Astrocyte (in vitro differentiated cells and primary cell): ENCODE measurements around the gene EPB41L4B.

Experiments
- EZH2 ChIP-seq: IDR thresholded peaks from 2 replicates; pipeline ENCODE4 v1.6.1; 2012; ENCODE audit warnings: mild to moderate bottlenecking, low read length, inconsistent platforms; ENCODE audit not compliant: insufficient read depth
- TF ChIP-seq, protein P1 (sequence below): IDR thresholded peaks from 2 replicates; pipeline ENCODE4 v1.5.1; 2011; ENCODE audit warnings: low read depth, mild to moderate bottlenecking, inconsistent platforms, low read length, moderate library complexity; ENCODE audit not compliant: insufficient read depth

DNA sequence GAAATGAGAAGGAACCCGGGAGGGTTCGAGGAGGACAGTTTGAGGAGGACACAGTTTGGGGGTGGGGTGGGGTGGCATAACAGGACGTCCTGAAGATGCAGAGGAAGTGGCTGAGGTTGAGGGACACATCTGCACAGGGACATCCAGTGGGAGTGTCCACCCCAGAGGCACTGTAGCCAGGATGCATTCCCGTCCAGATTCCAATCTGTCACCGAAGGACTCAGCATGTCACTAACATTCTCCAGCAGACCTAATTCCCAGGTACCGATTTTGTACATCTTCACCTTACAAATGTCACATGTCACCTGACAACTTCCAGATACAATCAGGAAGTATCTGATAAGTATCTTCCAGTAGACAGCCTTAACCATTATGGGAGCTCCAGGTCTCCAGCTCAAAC lies 42.6 kb downstream of the EPB41L4B start:
- TF ChIP-seq, protein P1, sequence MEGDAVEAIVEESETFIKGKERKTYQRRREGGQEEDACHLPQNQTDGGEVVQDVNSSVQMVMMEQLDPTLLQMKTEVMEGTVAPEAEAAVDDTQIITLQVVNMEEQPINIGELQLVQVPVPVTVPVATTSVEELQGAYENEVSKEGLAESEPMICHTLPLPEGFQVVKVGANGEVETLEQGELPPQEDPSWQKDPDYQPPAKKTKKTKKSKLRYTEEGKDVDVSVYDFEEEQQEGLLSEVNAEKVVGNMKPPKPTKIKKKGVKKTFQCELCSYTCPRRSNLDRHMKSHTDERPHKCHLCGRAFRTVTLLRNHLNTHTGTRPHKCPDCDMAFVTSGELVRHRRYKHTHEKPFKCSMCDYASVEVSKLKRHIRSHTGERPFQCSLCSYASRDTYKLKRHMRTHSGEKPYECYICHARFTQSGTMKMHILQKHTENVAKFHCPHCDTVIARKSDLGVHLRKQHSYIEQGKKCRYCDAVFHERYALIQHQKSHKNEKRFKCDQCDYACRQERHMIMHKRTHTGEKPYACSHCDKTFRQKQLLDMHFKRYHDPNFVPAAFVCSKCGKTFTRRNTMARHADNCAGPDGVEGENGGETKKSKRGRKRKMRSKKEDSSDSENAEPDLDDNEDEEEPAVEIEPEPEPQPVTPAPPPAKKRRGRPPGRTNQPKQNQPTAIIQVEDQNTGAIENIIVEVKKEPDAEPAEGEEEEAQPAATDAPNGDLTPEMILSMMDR: no peak
- TF ChIP-seq EZH2: no peak
